Muscle layer of colon (tissue), 2 donors: ENCODE data around the gene FN3K.
A peak's percentile ranks its signal among the peaks of the same experiment; 100 is the strongest.

Experiments
- H3K27ac ChIP-seq: one replicate; pipeline ENCODE4 v1.7.0; 2013; ENCODE audit warnings: low read depth, mild to moderate bottlenecking, low read length, moderate library complexity
- H3K27me3 ChIP-seq, 2 donors: one replicate each; pipeline ENCODE4 v1.7.0; 2013; ENCODE audit warnings: low read length in 2 of 2, mild to moderate bottlenecking in 2 of 2; ENCODE audit not compliant: insufficient read depth in 2 of 2, control insufficient read depth in 1 of 2
- H3K36me3 ChIP-seq: one replicate; pipeline ENCODE4 v1.7.0; 2013; ENCODE audit warnings: mild to moderate bottlenecking, low read length; ENCODE audit not compliant: insufficient read depth
- H3K4me1 ChIP-seq: one replicate; pipeline ENCODE4 v1.7.0; 2013; ENCODE audit warnings: mild to moderate bottlenecking, low read length; ENCODE audit not compliant: insufficient read depth
- H3K4me3 ChIP-seq, 2 donors: one replicate each; pipeline ENCODE4 v1.7.0; 2013; ENCODE audit warnings: low read length in 2 of 2, low read depth in 1 of 2, mild to moderate bottlenecking in 1 of 2, moderate library complexity in 1 of 2
- H3K9ac ChIP-seq: one replicate; pipeline ENCODE4 v1.7.0; 2013; ENCODE audit warnings: low read length
- H3K9me3 ChIP-seq: one replicate; pipeline ENCODE4 v1.7.0; 2013; ENCODE audit warnings: mild to moderate bottlenecking, low read length
- donor health status: abdominal sarcoma.
- donor health status: Adenocarcinoma of cecum.

The FN3K gene

GRCh38 chr17:82745524-82745923 lies 10.1 kb downstream of the FN3K start:
- no peak overlapping the region for H3K27ac ChIP-seq
- peaks cover 4% of the 10 kb centered on the region for H3K9me3 ChIP-seq
- H3K4me3 ChIP-seq, result no peak overlapping the region
- H3K4me1 ChIP-seq, result no peaks in the 10 kb centered on the region
- peaks cover 27% of the 10 kb centered on the region for H3K36me3 ChIP-seq
- H3K27me3 ChIP-seq, result no peaks in the 10 kb centered on the region
- no peak overlapping the region for H3K9ac ChIP-seq

GRCh38 chr17:82748756-82749155 lies 13.3 kb downstream of the FN3K start:
- Histone ChIP-seq H3K4me1 (peaks cover 12% of the 10 kb centered on the region), H3K9ac (no peak overlapping the region), H3K9me3 (no peaks in the 10 kb centered on the region), H3K36me3 (peaks cover under 1% of the 10 kb centered on the region), H3K27me3 (no peaks in the 10 kb centered on the region), H3K4me3 (no peak overlapping the region), H3K27ac (no peak overlapping the region)

- no peaks in the 10 kb centered on the region for H3K27me3 ChIP-seq
- no peaks in the 10 kb centered on the region for H3K36me3 ChIP-seq
- H3K9ac ChIP-seq, result no peak overlapping the region
- H3K4me3 ChIP-seq, result no peak overlapping the region
- H3K4me1 ChIP-seq, result peaks cover 12% of the 10 kb centered on the region
- H3K27ac ChIP-seq, result no peak overlapping the region
- H3K9me3 ChIP-seq, result no peaks in the 10 kb centered on the region
Measured at GRCh38 chr17:82750241-82750908, 15.0 kb downstream of the FN3K start.

- H3K9me3 ChIP-seq, result no peaks in the 10 kb centered on the region
- H3K4me3 ChIP-seq, result peak overlapping the region in 1 of 2 donors; percentile 77
- H3K4me1 ChIP-seq, result peaks cover 12% of the 10 kb centered on the region
- no peak overlapping the region for H3K9ac ChIP-seq
- no peak overlapping the region for H3K27ac ChIP-seq
- H3K36me3 ChIP-seq, result no peaks in the 10 kb centered on the region
- no peaks in the 10 kb centered on the region for H3K27me3 ChIP-seq
Measured at GRCh38 chr17:82751171-82751570, 15.8 kb downstream of the FN3K start.

GRCh38 chr17:82751571-82752370 lies 16.4 kb downstream of the FN3K start, which contains the start of gene TBCD:
TBCD (plus strand) TSS chr17:82752065; CDS start chr17:82752194, 129 bp downstream.
- H3K27ac ChIP-seq, result peak within 1 kb of the TSS; percentile 85
- no peaks in the 10 kb centered on the region for H3K9me3 ChIP-seq
- no peaks in the 10 kb centered on the region for H3K36me3 ChIP-seq
- H3K9ac ChIP-seq, result no peak within 1 kb of the TSS
- H3K27me3 ChIP-seq, result no peaks in the 10 kb centered on the region
- peaks cover 12% of the 10 kb centered on the region for H3K4me1 ChIP-seq
- H3K4me3 ChIP-seq, result peak within 1 kb of the TSS; percentile 75 to 91

GRCh38 chr17:82752371-82753200 lies 17.2 kb downstream of the FN3K start:
- no peaks in the 10 kb centered on the region for H3K27me3 ChIP-seq
- no peak overlapping the region for H3K9ac ChIP-seq
- peaks cover 12% of the 10 kb centered on the region for H3K4me1 ChIP-seq
- peak overlapping the region; percentile 75 to 91 for H3K4me3 ChIP-seq
- no peaks in the 10 kb centered on the region for H3K9me3 ChIP-seq
- H3K36me3 ChIP-seq, result no peaks in the 10 kb centered on the region
- peak overlapping the region; percentile 85 for H3K27ac ChIP-seq

GRCh38 chr17:82753201-82753464 lies 17.7 kb downstream of the FN3K start:
- no peaks in the 10 kb centered on the region for H3K36me3 ChIP-seq
- no peak overlapping the region for H3K9ac ChIP-seq
- H3K27ac ChIP-seq, result no peak overlapping the region
- peak overlapping the region in 1 of 2 donors; percentile 75 for H3K4me3 ChIP-seq
- peaks cover 12% of the 10 kb centered on the region for H3K4me1 ChIP-seq
- no peaks in the 10 kb centered on the region for H3K27me3 ChIP-seq
- H3K9me3 ChIP-seq, result no peaks in the 10 kb centered on the region

- Histone ChIP-seq H3K4me3 (no peak overlapping the region), H3K36me3 (no peaks in the 10 kb centered on the region), H3K4me1 (peaks cover 12% of the 10 kb centered on the region), H3K27ac (no peak overlapping the region), H3K9me3 (no peaks in the 10 kb centered on the region), H3K27me3 (no peaks in the 10 kb centered on the region), H3K9ac (no peak overlapping the region)
Measured at GRCh38 chr17:82754297-82755208, 19.1 kb downstream of the FN3K start.

GRCh38 chr17:82756166-82756565 lies 20.8 kb downstream of the FN3K start:
- Histone ChIP-seq H3K27ac (no peak overlapping the region), H3K4me3 (no peak overlapping the region), H3K36me3 (no peaks in the 10 kb centered on the region), H3K27me3 (no peaks in the 10 kb centered on the region), H3K4me1 (peaks cover 12% of the 10 kb centered on the region), H3K9ac (no peak overlapping the region), H3K9me3 (no peaks in the 10 kb centered on the region)

GRCh38 chr17:82765371-82765770 lies 30.0 kb downstream of the FN3K start:
- H3K9me3 ChIP-seq, result no peaks in the 10 kb centered on the region
- H3K4me3 ChIP-seq, result no peak overlapping the region
- no peak overlapping the region for H3K9ac ChIP-seq
- H3K27me3 ChIP-seq, result no peaks in the 10 kb centered on the region
- no peak overlapping the region for H3K27ac ChIP-seq
- H3K36me3 ChIP-seq, result peaks cover 30% of the 10 kb centered on the region
- H3K4me1 ChIP-seq, result no peaks in the 10 kb centered on the region
